Ishikawa (cell line): ENCODE measurements around the gene SMYD4.

Experiments used
- CEBPB ChIP-seq: IDR thresholded peaks from 2 replicates; pipeline ENCODE4 v1.6.1; 2012
- CREB1 ChIP-seq: IDR thresholded peaks from 2 replicates; pipeline ENCODE4 v1.6.1; 2012; ENCODE audit warnings: low read depth
- EGR1 ChIP-seq: IDR thresholded peaks from 2 replicates; pipeline ENCODE4 v1.6.1; 2012
- EP300 ChIP-seq: IDR thresholded peaks from 2 replicates; pipeline ENCODE4 v1.6.1; 2012; ENCODE audit warnings: borderline replicate concordance
- FOXM1 ChIP-seq: IDR thresholded peaks from 2 replicates; pipeline ENCODE4 v1.6.1; 2012; ENCODE audit warnings: low read depth, borderline replicate concordance
- MAX ChIP-seq: IDR thresholded peaks from 2 replicates; pipeline ENCODE4 v1.6.1; 2012
- NFIC ChIP-seq: IDR thresholded peaks from 2 replicates; pipeline ENCODE4 v1.6.1; 2012
- RAD21 ChIP-seq: IDR thresholded peaks from 2 replicates; pipeline ENCODE4 v1.6.1; 2012; ENCODE audit warnings: low read depth
- REST ChIP-seq: IDR thresholded peaks from 2 replicates; pipeline ENCODE4 v1.6.1; 2012; ENCODE audit warnings: low read depth, mild to moderate bottlenecking
- TAF1 ChIP-seq: IDR thresholded peaks from 2 replicates; pipeline ENCODE4 v1.6.1; 2012; ENCODE audit warnings: low read depth, mild to moderate bottlenecking
- TCF12 ChIP-seq: IDR thresholded peaks from 2 replicates; pipeline ENCODE4 v1.6.1; 2012; ENCODE audit warnings: low read depth
- TEAD4 ChIP-seq: IDR thresholded peaks from 2 replicates; pipeline ENCODE4 v1.6.1; 2012
- USF1 ChIP-seq: IDR thresholded peaks from 2 replicates; pipeline ENCODE4 v1.6.1; 2012
- YY1 ChIP-seq: IDR thresholded peaks from 2 replicates; pipeline ENCODE4 v1.6.1; 2012; ENCODE audit warnings: low read depth
- ZBTB7A ChIP-seq: IDR thresholded peaks from 2 replicates; pipeline ENCODE4 v1.6.1; 2012; ENCODE audit warnings: low read depth

SMYD4 gene

GRCh38 chr17:1786708-1787107 is 43.0 kb downstream of the SMYD4 start:
- TF ChIP-seq FOXM1 (no peak), EGR1 (no peak), RAD21 (no peak), NFIC (no peak), ZBTB7A (no peak), EP300 (no peak), USF1 (no peak), CEBPB (no peak), REST (no peak)

GRCh38 chr17:1785930-1786329 is 43.8 kb downstream of the SMYD4 start:
- TF ChIP-seq TEAD4 (no peak), EP300 (no peak), TCF12 (no peak), CREB1 (no peak), USF1 (no peak), EGR1 (no peak), NFIC (no peak), ZBTB7A (no peak), RAD21 (no peak), TAF1 (no peak), REST (no peak), YY1 (no peak), FOXM1 (no peak), MAX (no peak), CEBPB (no peak)

DNA sequence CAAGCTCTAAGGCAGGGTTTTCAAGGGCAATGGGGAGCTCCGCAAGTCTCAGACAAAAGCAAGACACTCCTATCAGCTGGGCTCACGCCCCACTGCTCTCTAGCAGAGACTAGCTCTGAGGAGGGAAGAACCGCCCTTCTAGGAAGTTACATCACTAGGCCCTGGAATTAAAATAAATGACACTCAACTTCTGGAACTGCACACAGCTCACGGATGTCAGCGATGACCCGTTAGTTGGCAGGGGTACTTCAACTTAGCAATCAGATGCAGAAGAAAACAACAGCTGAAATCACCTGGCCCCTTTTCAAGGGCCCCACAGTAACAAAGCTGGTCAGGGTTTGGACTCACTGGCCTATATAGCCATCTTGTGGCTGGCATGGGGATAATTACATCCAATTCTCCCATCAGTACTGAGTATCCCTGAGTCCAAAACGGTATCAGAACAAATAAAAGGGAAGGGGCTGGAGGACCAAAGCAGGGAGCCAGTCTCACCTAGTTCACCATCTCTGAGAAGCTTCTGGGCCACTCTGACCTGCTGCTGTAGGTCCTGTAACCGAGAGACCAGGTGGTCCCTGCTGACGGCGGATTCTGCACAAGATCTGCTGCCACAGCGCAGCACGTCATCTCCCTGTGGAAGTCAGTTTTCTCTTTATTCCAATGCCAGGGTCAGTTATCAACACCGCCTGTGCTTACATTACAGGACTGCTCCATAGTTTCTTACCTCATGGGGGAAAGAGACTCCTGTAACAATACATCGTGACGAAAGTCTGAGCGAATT is 45.7 kb downstream of the SMYD4 start:
- TF ChIP-seq CREB1: no peak
- no peak for TF ChIP-seq YY1
- TF ChIP-seq FOXM1: no peak
- TF ChIP-seq ZBTB7A: no peak
- TF ChIP-seq TEAD4: peak; percentile 55
- TF ChIP-seq MAX: no peak
- TF ChIP-seq USF1: no peak
- TF ChIP-seq REST: no peak
- peak; percentile 57 for TF ChIP-seq RAD21
- no peak for TF ChIP-seq CEBPB

GRCh38 chr17:1783271-1783670 is 46.4 kb downstream of the SMYD4 start:
- TF ChIP-seq EP300 (no peak), CEBPB (no peak), EGR1 (no peak), ZBTB7A (no peak), RAD21 (no peak), NFIC (no peak), TEAD4 (no peak), YY1 (no peak), TCF12 (no peak), USF1 (no peak), REST (no peak), FOXM1 (no peak), CREB1 (no peak), MAX (no peak), TAF1 (no peak)
